Stimulated activated CD8-positive, alpha-beta memory T cell treated with anti-CD3 and anti-CD28 coated beads, Interleukin-7, amount 100 ng/mL, for 24 hours (primary cell): ENCODE measurements around the gene CCDC150.
"Not testable (repeated sequence)": the region's sequence is repeated elsewhere in the genome, so short reads cannot be mapped to it uniquely, and the experiment has no call there.

Experiments used
- DNase-seq: peaks from one replicate; pipeline ENCODE4 v3.0.0-alpha.2; 2020; ENCODE audit warnings: low read depth

CCDC150 gene

GRCh38 chr2:196635156-196635555 lies 4.4 kb upstream of the CCDC150 start:
- no peak for DNase-seq

- DNase-seq, result no peak
Measured at GRCh38 chr2:196638765-196639164, 750 bp upstream of the CCDC150 start.

GRCh38 chr2:196640031-196640548 lies 575 bp downstream of the CCDC150 start:
- DNase-seq, result no peak

- no peak for DNase-seq
Measured at GRCh38 chr2:196649202-196649601, 9.7 kb downstream of the CCDC150 start.

- no peak for DNase-seq
Measured at GRCh38 chr2:196651387-196652094, 12.0 kb downstream of the CCDC150 start.

- DNase-seq, result no peak
Measured at GRCh38 chr2:196652869-196653268, 13.4 kb downstream of the CCDC150 start.

GRCh38 chr2:196653843-196654242 lies 14.3 kb downstream of the CCDC150 start:
- no peak for DNase-seq

GRCh38 chr2:196655761-196656160 lies 16.2 kb downstream of the CCDC150 start:
- no peak for DNase-seq

GRCh38 chr2:196657333-196657732 lies 17.8 kb downstream of the CCDC150 start:
- DNase-seq, result no peak

- DNase-seq, result no peak
Measured at GRCh38 chr2:196659844-196660243, 20.3 kb downstream of the CCDC150 start.

- no peak for DNase-seq
Measured at GRCh38 chr2:196660244-196660643, 20.7 kb downstream of the CCDC150 start.

GRCh38 chr2:196670342-196670741 lies 30.8 kb downstream of the CCDC150 start:
- DNase-seq, result no peak

GRCh38 chr2:196675963-196676362 lies 36.4 kb downstream of the CCDC150 start:
- no peak for DNase-seq

- DNase-seq, result no peak
Measured at GRCh38 chr2:196677404-196677803, 37.9 kb downstream of the CCDC150 start.

GRCh38 chr2:196679368-196679767 lies 39.9 kb downstream of the CCDC150 start:
- DNase-seq, result no peak

GRCh38 chr2:196681510-196681909 lies 42.0 kb downstream of the CCDC150 start:
- DNase-seq, result no peak

- DNase-seq, result no peak
Measured at GRCh38 chr2:196685792-196686191, 46.3 kb downstream of the CCDC150 start.

- DNase-seq, result not testable (repeated sequence)
Measured at GRCh38 chr2:196686737-196687136, 47.2 kb downstream of the CCDC150 start.

- no peak for DNase-seq
Measured at GRCh38 chr2:196696423-196697079, 57.0 kb downstream of the CCDC150 start.

GRCh38 chr2:196697825-196698224 lies 58.3 kb downstream of the CCDC150 start:
- DNase-seq, result no peak

- DNase-seq, result no peak
Measured at GRCh38 chr2:196702641-196703040, 63.1 kb downstream of the CCDC150 start.

- DNase-seq, result no peak
Measured at GRCh38 chr2:196703695-196704094, 64.2 kb downstream of the CCDC150 start.

GRCh38 chr2:196710056-196710455 lies 70.5 kb downstream of the CCDC150 start:
- DNase-seq, result not testable (repeated sequence)

GRCh38 chr2:196711625-196712024 lies 72.1 kb downstream of the CCDC150 start:
- DNase-seq, result no peak
